HG02588 (cell line): ENCODE measurements around the gene INPP4B.

Experiments used
- ATAC-seq: cut with Tn5 transposase; IDR thresholded peaks from one replicate; pipeline ENCODE4 v1.9.1; 2021; ENCODE audit warnings: mild to moderate bottlenecking, moderate library complexity; ENCODE audit not compliant: unreplicated experiment

Gene INPP4B

DNA sequence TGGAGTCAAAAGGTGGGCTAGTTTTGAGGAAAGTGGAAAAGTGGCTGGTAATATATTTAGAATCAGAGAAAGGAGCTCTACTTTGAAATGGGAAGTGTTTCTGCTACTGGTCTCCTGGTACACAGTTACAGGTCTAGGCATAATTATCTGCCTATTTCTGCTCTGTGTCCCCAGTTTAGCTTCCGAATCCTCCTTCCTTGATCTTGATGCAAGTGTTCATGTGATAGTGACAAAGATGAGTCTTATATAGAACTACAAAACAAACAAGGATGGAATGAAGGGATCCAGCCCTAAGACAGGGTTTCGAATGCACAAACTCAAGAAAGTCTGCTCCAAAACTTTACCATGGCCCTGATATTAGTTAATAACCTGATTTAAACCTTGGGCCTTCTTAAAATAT lies 580.2 kb downstream of the INPP4B start:
- no peak for ATAC-seq

DNA sequence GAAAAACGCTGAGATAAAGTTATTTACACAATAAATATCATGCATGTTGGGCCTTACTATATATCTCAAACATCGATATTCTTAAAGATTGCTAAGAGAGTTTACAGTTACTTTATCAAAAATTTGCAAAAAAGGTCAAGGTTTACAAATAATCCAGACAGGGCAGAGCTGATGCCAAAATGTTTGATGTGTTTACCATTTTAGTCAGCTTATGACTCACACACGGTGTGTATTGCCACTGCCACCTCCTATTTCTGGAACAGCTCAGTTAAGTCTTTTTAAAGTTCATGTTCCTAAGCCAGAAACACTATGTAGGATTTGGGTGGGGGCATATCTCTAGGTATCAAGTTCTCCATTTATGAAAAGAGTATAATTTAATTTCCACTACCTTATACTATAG lies 580.6 kb downstream of the INPP4B start:
- ATAC-seq: no peak

DNA sequence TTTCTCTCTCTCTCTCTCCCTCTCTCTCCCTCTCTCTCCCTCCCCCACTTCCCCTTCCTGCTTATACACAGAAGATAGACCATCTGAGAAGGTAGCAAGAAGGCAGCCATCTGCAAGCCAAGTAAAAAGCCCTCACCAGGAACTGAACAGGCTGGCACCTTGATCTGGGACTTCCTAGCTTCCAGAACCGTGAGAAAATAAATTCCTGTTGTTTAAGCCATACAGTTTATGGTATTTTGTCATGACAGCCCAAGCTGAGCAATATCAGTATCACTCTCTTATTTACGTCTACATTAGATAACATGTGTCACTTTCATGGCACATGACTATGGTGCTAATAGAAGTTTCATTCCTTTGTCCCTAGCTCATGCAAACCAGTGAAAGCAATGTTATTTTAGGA lies 581.1 kb downstream of the INPP4B start:
- no peak for ATAC-seq

DNA sequence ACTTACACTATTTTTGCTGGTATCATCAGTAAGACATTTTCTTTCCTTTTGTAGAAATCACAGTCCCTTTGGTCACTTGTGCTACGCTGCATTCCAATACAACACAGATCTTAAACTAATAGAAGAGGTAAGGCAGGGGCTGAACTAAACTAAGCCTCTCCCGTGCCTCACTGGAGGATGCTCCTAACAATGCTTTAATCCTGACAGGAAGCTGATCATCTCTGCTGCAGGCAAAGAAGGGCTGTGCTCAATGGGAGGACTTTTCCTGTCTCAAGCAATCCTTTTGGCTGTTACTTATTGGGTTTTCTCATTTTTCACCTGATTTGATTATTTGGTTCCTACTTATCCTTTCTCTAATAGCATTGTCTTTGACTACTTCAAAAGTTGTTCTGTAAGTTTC lies 583.1 kb downstream of the INPP4B start:
- ATAC-seq: no peak

DNA sequence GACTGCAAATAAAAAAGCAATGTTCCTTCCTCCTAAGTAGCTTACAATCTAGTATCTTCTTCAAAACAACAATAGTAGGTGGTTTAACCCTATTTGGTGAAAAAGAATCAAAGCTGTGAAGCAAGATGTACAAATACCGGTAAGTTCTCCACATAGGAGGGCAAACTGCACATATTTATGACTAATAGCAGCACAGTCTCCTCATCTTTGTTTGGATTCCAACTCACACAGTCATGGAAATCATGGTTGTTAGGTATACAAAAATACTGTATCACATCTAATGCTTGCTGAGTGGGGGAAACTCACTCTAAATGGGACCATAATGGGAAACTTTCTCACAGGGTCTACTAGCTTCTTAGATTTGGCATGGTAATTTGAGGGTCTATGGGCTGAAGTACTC lies 597.2 kb downstream of the INPP4B start:
- no peak for ATAC-seq

DNA sequence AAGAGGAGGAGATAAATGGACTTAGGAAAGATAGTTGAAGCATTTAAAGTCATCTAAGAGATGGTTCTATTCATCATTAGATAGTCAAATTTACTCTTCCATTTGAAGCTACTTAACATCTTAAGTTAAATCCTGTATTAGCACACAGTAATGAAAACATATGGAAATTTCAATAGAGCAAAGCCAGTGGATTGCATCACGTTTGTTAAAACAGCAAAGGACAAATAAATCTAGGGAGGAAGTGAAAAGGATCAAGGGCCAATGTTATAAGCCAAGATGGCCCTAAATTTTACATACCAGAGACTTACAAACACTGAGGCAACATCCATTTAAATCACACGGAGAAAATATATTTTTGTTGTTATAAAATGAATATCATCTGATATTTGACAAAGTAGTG lies 602.8 kb downstream of the INPP4B start:
- no peak for ATAC-seq

DNA sequence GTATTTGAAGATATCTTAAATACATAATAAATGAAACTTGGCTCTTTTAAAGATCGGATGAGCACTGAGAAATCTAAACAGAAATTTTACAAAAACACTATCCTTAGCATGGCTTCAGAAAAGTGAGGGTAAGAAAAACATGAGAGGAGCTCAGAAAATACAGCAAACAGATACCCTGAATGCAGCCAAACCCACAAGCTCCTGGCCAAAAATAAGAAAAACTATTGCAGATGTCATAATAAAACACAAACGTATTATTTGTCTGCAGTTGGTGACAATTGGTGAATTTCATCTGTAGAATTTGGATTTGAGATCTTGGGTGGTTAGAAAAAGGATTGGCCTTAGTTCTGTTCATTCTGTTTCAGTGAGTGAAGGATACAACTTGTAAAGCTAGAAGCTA lies 603.9 kb downstream of the INPP4B start:
- no peak for ATAC-seq

DNA sequence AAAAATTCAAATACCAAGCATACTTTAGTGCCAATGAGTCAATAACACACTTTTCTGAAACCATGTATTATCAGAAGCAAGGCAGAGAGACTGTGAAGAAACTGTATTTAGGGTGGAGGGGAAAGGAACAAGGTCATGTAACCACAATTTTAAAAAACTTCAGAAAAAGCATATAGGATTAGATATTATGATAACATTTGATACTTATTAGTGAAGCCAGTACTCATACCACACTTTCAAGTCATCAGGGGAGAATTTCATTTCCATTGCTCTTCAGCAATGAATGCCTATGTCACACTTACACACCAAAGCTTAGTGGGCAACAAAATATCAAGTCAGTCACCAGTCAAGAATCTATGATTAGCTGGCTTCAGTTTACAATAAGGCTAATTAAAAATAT lies 607.5 kb downstream of the INPP4B start:
- no peak for ATAC-seq

DNA sequence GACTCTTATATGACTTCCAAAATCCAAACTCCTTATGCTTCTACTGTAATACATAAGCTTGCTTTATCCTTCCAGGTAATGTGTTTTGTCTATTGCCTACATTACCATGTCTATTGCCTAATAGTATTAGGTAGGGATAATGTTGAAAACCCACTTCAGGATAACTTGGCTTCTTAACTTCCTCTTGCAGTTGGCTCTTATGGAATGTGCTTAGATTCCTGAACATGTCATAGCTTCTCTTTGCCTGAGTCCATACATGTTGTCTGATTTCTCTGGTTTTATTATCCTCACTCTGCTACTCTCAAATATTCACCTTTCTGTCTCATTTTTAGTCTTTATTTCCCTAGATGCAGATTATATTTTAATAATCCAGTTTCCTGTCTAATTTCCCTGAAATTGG lies 609.8 kb downstream of the INPP4B start:
- no peak for ATAC-seq

DNA sequence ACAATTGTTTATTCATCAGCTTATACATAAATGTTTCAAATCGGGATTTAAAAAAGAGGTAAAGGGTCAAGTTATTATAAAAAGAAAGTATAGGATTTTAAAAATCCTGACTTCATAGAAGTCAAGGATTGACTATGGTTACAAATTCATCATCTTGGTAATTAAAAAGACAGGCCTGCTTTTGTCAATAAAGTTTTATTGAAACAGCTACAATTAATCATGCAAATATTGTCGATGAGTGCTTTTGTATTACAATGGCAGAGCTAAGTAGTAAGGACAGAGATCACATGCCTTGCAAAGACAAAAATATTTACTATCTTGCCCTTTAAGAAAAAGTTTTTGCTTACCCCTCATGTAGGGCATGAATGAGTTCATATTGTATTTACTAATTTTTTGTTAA lies 614.3 kb downstream of the INPP4B start:
- no peak for ATAC-seq

DNA sequence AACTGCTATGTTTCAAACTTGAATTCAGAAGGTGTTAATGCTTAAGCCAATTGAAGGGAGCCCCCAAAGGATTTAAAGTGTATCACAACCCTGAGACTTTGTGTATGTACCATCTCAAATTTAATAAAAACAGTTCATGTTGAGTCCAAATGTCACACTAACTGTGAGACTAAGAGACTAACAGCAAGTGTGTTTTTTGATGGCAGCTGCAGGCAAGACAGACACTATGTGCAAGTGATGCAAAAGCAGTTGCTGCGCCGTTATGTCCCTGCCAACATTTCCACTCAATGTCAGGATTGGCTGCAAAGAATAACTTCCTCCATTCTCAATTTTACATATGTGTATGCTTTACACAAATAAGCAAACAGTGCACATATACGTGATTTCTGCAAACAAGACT lies 615.1 kb downstream of the INPP4B start:
- ATAC-seq: no peak

DNA sequence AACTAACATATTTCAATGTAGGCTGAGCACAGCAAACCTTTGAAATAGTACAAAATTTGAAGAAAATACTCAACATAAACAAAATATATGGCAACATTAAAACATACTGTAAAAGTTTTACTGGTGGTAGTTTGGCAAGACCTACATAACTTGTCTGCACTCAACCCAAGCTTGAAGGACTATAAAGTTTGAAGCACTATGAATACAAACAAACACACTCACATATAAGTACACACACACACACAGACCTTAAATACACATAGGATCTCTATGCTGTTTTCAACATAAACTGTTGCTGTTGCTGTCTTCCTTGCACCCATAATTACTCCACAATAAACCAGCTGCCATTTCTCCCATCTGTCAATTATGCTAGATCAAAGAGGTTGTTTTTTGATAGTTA lies 620.1 kb downstream of the INPP4B start:
- no peak for ATAC-seq

DNA sequence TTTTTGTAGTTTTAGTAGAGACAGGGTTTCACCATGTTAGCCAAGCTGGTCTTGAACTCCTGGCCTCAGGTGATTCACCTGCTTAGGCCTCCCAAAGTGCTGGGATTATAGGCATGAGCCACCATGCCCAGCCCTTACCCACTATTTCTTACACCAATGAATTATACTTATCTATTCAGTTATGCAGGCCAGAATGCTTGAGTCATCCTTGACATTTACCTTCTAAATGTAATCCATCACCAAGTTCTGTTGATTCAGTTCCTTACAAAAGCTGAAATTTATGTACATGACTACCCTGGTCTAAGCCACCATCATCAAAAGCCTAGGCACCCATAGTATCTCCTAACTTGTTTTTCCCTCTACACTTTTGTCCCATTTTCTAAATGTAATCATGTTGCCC lies 624.0 kb downstream of the INPP4B start:
- no peak for ATAC-seq

DNA sequence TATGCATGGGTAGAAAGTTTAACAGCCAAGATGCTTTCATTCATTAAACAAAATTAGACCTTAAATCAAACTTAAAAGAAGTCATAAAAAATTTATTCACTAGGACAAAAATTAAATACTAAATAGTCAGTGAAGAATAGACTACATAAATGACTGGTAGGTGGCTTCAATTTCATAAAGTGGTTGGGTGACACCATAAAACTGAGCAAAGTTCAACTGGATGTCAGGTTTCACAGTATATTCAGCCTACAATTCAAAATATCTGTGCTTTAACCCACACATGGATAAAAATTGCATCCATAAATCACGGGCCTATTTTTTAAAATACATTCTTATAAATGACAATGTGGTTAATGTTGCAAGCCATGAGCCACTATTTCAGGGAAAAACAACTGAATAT lies 627.4 kb downstream of the INPP4B start:
- ATAC-seq: no peak

DNA sequence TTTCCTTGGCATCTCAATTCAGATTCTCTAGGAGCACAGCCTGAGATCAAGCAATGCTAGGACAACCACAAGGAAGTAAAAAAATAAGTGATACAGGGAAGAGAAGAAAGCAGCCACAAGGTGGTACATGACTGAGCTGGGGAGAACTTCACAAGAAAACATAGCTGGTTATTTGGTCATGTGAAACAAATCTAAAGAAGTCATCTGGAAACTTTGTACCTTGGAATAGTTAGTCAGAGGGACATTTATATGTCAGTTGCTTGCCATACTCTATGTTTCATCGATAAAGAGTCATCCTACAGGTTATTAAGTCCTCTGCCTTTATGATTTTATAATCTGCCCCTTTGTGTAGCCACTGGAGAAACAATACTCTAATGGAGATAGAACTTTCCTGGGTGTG lies 634.7 kb downstream of the INPP4B start:
- no peak for ATAC-seq

DNA sequence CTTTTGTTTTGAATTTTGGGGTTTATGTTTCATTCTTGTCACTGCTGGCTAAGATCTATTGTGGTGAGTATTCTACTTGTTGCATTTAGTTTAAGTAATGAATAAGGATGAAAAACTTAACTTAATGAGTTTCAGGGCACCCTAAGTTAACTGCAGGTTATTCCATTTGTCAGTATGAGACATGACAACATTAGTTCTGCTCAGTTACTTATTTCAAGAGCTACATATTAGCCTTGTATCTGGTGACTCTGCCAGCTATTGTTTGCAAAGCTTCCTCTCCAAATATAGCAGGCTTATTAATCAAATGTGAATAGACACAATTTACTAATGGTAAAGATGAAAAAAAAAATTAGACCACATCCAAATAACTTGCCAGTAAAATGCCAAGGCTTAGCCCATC lies 642.6 kb downstream of the INPP4B start:
- ATAC-seq: no peak

DNA sequence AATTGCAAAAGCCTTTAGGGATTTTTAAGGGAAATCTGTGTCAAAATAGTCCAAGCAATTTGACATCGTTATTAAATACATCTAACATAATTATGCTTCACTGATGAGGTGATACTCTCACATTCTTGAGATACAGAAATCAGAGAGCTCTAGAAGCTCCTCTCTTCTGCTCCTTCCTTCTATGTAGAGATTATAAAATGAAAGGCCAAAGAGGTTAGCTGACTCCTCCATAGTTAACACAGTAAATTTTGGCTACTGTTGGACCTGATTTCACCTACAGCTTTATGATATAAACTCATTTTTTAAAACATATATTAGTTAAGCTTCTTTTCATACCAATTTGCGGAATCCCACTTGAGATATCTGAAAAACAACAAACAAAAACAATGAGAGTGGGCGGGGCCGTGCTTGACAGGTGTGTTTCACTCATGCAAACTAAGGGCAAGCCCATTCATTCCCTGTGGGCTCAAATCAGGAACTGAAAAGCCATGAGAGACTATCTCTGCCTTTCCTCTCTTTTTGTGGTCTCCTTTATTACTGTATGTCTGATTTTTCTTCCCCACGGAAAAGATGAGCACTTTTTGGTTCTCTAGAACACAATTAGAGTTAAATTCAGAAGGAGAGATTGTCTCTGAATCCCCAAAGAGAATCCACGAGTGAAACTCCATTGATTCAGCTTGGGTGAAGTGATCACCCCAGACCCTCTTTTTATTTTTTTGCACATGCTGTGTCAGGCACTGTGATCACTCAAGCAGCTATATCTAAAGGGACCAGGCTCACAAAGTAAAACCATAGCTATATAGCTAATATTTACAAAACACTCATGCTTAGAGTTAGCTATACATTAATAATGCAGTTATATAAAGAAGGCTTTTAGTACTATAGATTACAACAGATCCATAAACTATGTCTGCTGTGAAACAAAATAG lies 643.4 kb downstream of the INPP4B start:
- peak; percentile 98 for ATAC-seq

DNA sequence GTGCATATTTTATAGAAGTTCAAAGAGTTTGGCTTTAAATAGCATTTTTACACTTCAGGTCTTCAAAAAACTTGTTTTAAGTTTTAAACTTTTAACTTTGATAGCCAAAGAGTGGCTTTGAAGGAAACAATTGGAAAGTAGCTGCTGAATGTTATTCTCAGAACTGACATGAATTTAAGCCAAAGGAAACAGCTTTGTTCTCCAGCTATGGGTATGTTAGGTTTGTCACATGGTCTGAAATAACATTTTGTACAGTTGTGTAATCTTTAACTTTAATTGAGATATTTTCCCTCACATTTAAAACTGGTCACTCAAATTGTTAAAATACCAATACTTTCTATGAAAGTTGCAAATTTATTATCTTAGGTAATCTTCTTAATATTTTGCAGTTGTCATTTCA lies 645.1 kb downstream of the INPP4B start:
- no peak for ATAC-seq

DNA sequence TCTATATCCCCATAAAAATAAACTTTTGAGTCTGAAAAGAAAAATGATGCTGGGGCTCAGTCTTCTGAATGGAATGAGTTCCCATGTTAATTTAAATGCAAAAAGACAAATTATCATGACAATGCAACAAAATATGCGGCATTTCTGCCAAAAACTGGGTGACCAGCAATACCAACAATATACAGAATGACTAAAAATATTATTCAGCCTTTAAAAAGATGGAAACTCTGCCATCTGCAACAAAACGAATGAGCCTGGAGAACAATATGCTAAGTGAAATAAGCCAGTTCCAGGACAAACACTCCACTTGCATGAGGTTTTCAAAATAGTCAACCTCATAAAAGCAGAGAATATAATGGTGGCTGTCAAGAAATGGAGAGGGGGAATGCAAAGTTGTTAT lies 651.2 kb downstream of the INPP4B start:
- ATAC-seq: no peak

DNA sequence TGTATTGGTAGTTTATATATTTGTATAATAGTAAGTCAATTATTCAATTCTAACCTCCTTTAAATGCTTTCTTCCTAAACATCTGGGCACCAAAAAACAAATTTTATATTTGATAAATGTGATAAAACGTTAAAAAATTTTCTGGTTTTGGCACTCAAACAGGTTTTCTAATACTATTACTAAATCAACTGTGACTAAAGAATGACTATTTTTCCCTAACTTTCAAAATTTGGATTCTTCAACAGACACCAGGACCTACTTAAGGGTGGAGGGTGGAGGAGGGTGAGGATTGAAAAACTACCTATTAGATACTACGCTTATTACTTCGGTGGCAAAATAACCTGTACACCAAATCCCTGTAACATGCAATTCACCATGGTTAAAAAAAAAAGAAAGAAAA lies 654.2 kb downstream of the INPP4B start:
- no peak for ATAC-seq

DNA sequence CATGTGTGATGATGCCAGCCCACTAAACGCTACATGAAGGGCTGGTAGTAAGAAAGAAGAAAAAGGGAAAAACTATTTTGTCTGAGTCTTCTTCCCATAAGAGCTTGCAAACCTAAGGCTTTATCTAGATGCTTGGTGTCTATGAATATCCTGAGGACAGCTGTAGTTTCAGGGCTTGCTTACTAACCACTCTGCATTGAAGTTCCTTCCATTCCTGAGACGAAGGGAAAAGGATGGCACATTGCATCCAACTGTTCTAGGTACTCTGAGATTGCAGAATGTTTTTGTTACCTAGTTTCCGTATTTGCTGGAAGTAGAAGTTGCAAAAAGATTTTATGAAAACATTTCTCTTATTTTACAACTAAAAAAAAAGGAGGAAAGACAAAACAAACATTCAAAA lies 665.1 kb downstream of the INPP4B start:
- no peak for ATAC-seq

DNA sequence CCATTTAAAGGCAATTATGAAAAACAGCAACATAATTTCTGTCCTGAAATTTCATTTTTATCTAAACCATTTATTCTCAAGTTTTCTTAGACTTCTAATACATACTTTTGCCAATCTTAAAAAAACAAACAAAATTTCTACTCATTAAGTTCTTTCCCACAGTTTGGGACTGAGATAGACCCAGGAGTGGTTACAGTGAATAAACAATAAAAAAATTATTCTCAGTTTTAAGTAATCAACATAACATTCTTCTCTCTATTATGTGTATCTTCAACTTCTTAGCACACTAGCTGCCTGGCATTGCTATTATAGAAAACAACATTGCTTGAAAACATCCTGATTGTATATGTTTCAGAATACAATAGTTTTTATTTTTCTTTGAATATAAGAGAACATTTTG lies 676.9 kb downstream of the INPP4B start:
- no peak for ATAC-seq

DNA sequence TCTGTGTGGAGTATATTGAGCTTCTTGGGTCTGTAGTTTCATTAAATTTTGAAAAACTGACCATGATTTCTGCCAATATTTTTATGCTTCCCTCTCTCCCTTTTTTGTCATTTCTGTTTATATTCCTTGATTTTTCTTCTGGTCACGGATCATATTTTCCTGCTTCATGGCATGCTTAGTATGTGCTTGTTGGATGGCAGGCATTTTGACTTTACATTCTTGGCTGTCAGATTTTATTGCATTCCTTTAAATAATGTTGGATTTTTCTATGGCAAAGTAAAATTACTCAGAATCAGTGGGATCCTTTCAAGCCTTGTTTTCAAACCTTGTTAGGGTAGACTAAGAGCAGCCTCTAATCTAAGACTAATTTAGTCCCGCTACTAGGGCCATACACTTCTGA lies 677.9 kb downstream of the INPP4B start:
- no peak for ATAC-seq
